ENCODE results near the gene PHC3.

Gene PHC3

GRCh38 chr3:170044271-170044670, 137.3 kb downstream of the PHC3 start:
- H3K9ac ChIP-seq, result no peak overlapping the region

GRCh38 chr3:170043506-170043905, 138.0 kb downstream of the PHC3 start:
- Histone ChIP-seq H3K27me3 (ENCODE audit: insufficient read depth, low read depth) (no peaks in the 10 kb centered on the region), H3K4me3 (IDR thresholded peaks at IDR 0.05; ENCODE audit: insufficient read depth, low read depth, low read length) (no peak overlapping the region), H3K36me3 (ENCODE audit: insufficient read depth) (no peaks in the 10 kb centered on the region), H2AFZ (ENCODE audit: low read depth) (no peak overlapping the region), H3K27ac (no peak overlapping the region), H3K4me2 (no peak overlapping the region), H3K4me1 (ENCODE audit: low read depth, poor library complexity, severe bottlenecking) (peaks cover 17% of the 10 kb centered on the region), H3K9ac (no peak overlapping the region), H3K79me2 (ENCODE audit: insufficient read depth, low read depth) (no peaks in the 10 kb centered on the region), H4K20me1 (ENCODE audit: insufficient read depth) (no peaks in the 10 kb centered on the region)
- no peak for TF ChIP-seq CTCF (conservative IDR thresholded peaks at IDR 0.05; ENCODE audit: low read depth, low read length)

More at GRCh38 chr3:170044271-170044670, 137.3 kb downstream of the PHC3 start:
- Histone ChIP-seq H3K4me1 (ENCODE audit: low read depth, poor library complexity, severe bottlenecking) (peaks cover 17% of the 10 kb centered on the region), H3K27ac (no peak overlapping the region), H3K36me3 (ENCODE audit: insufficient read depth) (no peaks in the 10 kb centered on the region), H3K79me2 (ENCODE audit: insufficient read depth, low read depth) (no peaks in the 10 kb centered on the region), H3K4me2 (0 out of 2 replicates have a peak overlapping the region, but pooled peaks have one; percentile 52), H2AFZ (ENCODE audit: low read depth) (no peak overlapping the region), H3K27me3 (ENCODE audit: insufficient read depth, low read depth) (no peaks in the 10 kb centered on the region), H3K4me3 (IDR thresholded peaks at IDR 0.05; ENCODE audit: insufficient read depth, low read depth, low read length) (no peak overlapping the region), H4K20me1 (ENCODE audit: insufficient read depth) (no peaks in the 10 kb centered on the region)
- TF ChIP-seq CTCF (conservative IDR thresholded peaks at IDR 0.05; ENCODE audit: low read depth, low read length), result no peak

GRCh38 chr3:170040418-170040817, 141.1 kb downstream of the PHC3 start:
- Histone ChIP-seq H3K4me3 (IDR thresholded peaks at IDR 0.05; ENCODE audit: insufficient read depth, low read depth, low read length) (no peak overlapping the region), H3K4me2 (no peak overlapping the region), H3K79me2 (ENCODE audit: insufficient read depth, low read depth) (no peaks in the 10 kb centered on the region), H3K4me1 (ENCODE audit: low read depth, poor library complexity, severe bottlenecking) (peaks cover 14% of the 10 kb centered on the region), H2AFZ (ENCODE audit: low read depth) (no peak overlapping the region), H3K36me3 (ENCODE audit: insufficient read depth) (no peaks in the 10 kb centered on the region), H4K20me1 (ENCODE audit: insufficient read depth) (no peaks in the 10 kb centered on the region), H3K27ac (no peak overlapping the region), H3K27me3 (ENCODE audit: insufficient read depth, low read depth) (no peaks in the 10 kb centered on the region), H3K9ac (no peak overlapping the region)
- no peak for TF ChIP-seq CTCF (conservative IDR thresholded peaks at IDR 0.05; ENCODE audit: low read depth, low read length)

- H3K4me3 ChIP-seq (IDR thresholded peaks at IDR 0.05; ENCODE audit: insufficient read depth, low read depth, low read length), result peak overlapping the region; percentile 78
- H3K79me2 ChIP-seq (ENCODE audit: insufficient read depth, low read depth), result no peaks in the 10 kb centered on the region
- no peaks in the 10 kb centered on the region for H3K36me3 ChIP-seq (ENCODE audit: insufficient read depth)
- no peak overlapping the region; the same call in 1 of the 2 replicates for H3K27ac ChIP-seq
- H3K4me1 ChIP-seq (ENCODE audit: low read depth, poor library complexity, severe bottlenecking), result peaks cover 4% of the 10 kb centered on the region
- H3K9ac ChIP-seq, result peak overlapping the region; percentile 62; the same call in 1 of the 2 replicates
- H3K4me2 ChIP-seq, result peak overlapping the region; percentile 72; the same call in 1 of the 2 replicates
- peak overlapping the region; percentile 71 for H2AFZ ChIP-seq (ENCODE audit: low read depth)
- H3K27me3 ChIP-seq (ENCODE audit: insufficient read depth, low read depth), result no peaks in the 10 kb centered on the region
- no peaks in the 10 kb centered on the region for H4K20me1 ChIP-seq (ENCODE audit: insufficient read depth)
- TF ChIP-seq CTCF (conservative IDR thresholded peaks at IDR 0.05; ENCODE audit: low read depth, low read length), result no peak
Observed at GRCh38 chr3:170038434-170039110, 143.0 kb downstream of the PHC3 start.

Data from KMS-11 (cell line).